GM10248 (cell line): ENCODE measurements around the gene TFAM.

Experiments
- CTCF ChIA-PET: fragments of 300-600 bp; sonication (Branson Sonifier 250); formaldehyde crosslinking; extraction: SDS; loops from one replicate; lab custom pipeline; 2021; ENCODE audit warnings: antibody characterized with exemption; lab: Yijun Ruan, JAX
- POLR2A ChIA-PET: fragments of 350-650 bp; sonication (Branson Sonifier 250); formaldehyde crosslinking; extraction: SDS; loops from one replicate; lab custom pipeline; 2020; ENCODE audit warnings: antibody characterized with exemption; lab: Yijun Ruan, JAX
- DNase-seq: peaks from one replicate; pipeline ENCODE4 v3.0.0; 2012; ENCODE audit errors: extremely low spot score
- CTCF ChIP-seq: IDR thresholded peaks from 2 replicates; pipeline ENCODE4 v1.5.1; 2012; ENCODE audit warnings: mild to moderate bottlenecking, low read depth; ENCODE audit errors: extremely low read depth, missing control alignments, control extremely low read depth

TFAM gene

GRCh38 chr10:58384544-58384998 lies 639 bp upstream of the TFAM start:
- DNase-seq, result no peak
- no peak for TF ChIP-seq CTCF
- CTCF ChIA-PET, result interaction anchor here (0.7 to 8.4 kb wide), 22 partner anchors 10 to 208 kb away, joined by 3 to 60 read pairs (median 4); partner anchors contain the start of gene UBE2D1
- POLR2A ChIA-PET, result interaction anchor here (1.8 kb wide), 1 partner anchor 49 kb away, joined by 5 read pairs; the partner anchor contains the start of gene UBE2D1

GRCh38 chr10:58385784-58386112 lies 538 bp downstream of the TFAM start:
- CTCF ChIA-PET, result interaction anchor here (0.7 to 8.4 kb wide), 14 partner anchors 9 to 209 kb away, joined by 3 to 60 read pairs (median 6); partner anchors contain the start of genes CISD1, IPMK and UBE2D1
- POLR2A ChIA-PET, result no interaction called here
- no peak for TF ChIP-seq CTCF
- DNase-seq, result peak; percentile 28

GRCh38 chr10:58389024-58389423 lies 3.8 kb downstream of the TFAM start:
- ChIA-PET POLR2A (no interaction called here), CTCF (no interaction called here)
- no peak for TF ChIP-seq CTCF

GRCh38 chr10:58393317-58393716 lies 8.1 kb downstream of the TFAM start:
- ChIA-PET CTCF (interaction anchor here (2.9 kb wide), 1 partner anchor 8 kb away, joined by 13 read pairs; the partner anchor contains the start of gene TFAM), POLR2A (interaction anchor here (0.7 kb wide), 1 partner anchor 121 kb away, joined by 4 read pairs; no protein-coding TSS in a partner anchor)
- TF ChIP-seq CTCF, result no peak
- DNase-seq, result no peak

More at GRCh38 chr10:58389024-58389423, 3.8 kb downstream of the TFAM start:
- DNase-seq, result no peak

- POLR2A ChIA-PET, result no interaction called here
- TF ChIP-seq CTCF, result no peak
- CTCF ChIA-PET, result interaction anchor here (2.9 kb wide), 1 partner anchor 9 kb away, joined by 13 read pairs; the partner anchor contains the start of gene TFAM
- DNase-seq, result no peak
These were observed 9.3 kb downstream of the TFAM start for GRCh38 chr10:58394471-58394870.

GRCh38 chr10:58396057-58396456 lies 10.8 kb downstream of the TFAM start:
- ChIA-PET CTCF (interaction anchor here (0.9 to 2.9 kb wide), 4 partner anchors 8 to 96 kb away, joined by 4 to 13 read pairs (median 4); partner anchors contain the start of gene TFAM), POLR2A (no interaction called here)
- DNase-seq, result no peak
- TF ChIP-seq CTCF, result no peak
